Activated naive CD8-positive, alpha-beta T cell treated with anti-CD3 and anti-CD28 coated beads, Interleukin-2, amount 50 U/mL, for 16 hours (primary cell): ENCODE data around the gene OXSR1.
"Not testable (repeated sequence)": the region's sequence is repeated elsewhere in the genome, so short reads cannot be mapped to it uniquely, and the experiment has no call there.

Experiments used
- DNase-seq: peaks from one replicate; pipeline ENCODE4 v3.0.0-alpha.2; 2020; ENCODE audit warnings: low read depth, low spot score

OXSR1 gene

GRCh38 chr3:38127611-38128302 lies 37.6 kb upstream of the OXSR1 start:
- no peak for DNase-seq

- DNase-seq: no peak
Measured at GRCh38 chr3:38128303-38128655, 37.1 kb upstream of the OXSR1 start.

- no peak for DNase-seq
Measured at GRCh38 chr3:38129058-38129457, 36.3 kb upstream of the OXSR1 start.

DNA sequence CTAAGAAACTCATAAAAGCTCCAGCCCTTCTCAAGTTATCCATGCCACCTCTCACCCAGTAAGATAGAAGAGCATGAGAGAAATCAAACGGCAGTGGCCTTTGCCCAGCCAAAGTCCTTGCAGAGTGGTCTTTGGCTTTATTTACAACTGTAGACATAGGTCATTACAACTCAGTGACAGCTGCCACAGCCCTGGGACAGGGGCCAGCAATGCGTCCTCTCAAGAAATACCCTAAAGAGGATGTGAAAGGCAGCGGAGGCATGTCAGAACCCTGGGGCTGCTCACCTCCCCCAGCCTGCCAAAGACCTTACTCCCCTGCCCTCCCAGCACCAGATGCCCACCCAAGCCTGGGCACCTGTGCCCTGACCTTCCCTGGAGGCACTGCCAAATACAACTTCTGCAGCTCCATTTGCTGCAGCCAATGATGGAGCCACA lies 34.7 kb upstream of the OXSR1 start:
- DNase-seq: no peak

- DNase-seq: no peak
Measured at GRCh38 chr3:38131621-38132369, 33.5 kb upstream of the OXSR1 start.

DNA sequence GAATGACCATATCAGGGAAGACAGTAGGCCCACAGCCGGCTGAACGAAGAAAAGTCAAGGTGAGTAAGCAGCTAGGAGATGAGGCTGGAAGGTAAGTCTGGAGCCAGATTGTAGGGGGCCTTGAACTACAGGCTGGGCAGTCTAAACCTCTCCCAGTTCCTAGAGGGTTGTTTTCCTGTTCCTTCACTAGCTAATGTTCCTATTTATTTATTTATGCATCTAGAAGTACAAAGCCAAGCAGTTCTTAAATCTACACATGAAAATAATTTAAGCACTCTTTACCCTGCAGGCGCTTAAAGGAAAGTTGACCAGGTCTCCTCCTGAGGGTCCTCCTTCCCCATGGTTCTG lies 32.2 kb upstream of the OXSR1 start:
- DNase-seq: no peak

DNA sequence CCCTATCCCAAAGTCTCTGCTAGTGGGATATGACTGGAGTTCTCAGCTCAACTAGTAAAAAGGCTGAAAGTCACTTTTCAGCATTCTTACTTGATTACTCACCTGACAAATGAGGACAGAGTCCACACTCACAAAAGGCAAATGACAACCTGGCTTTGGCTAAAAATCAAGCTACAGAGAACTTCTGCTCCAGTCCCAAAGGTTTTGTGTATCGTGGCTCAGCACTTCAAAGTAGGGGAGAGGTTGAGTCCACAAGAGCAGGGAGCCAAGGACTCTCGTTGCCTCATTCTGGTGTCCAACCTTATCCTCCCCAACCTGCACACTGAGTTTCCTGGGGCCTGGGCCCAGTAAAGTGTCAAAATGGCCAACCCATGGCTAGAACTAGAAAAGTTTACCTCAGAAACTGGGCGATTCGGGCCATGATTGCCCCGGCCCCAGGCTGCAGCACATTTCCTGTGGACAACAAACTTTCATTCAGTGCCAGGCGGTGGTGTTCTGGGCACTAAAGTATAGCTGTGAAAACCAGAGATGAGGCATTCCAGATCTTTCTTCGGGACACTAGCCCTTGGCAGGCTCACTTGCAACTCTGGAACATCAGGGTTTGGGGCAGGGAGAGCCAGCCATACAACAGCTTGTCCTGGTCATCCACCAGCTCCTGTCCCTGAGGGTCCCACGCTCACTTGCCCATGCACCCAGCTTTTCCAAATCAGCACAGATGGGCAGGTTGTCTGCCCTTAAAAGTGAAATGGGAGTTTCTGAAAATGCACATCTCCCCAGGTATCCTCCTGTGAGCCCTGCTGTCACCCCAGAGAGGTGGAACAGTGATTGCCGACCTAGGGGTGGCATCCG lies 31.6 kb upstream of the OXSR1 start:
- no peak for DNase-seq

GRCh38 chr3:38134517-38135143 lies 30.7 kb upstream of the OXSR1 start:
- DNase-seq: not testable (repeated sequence)

DNA sequence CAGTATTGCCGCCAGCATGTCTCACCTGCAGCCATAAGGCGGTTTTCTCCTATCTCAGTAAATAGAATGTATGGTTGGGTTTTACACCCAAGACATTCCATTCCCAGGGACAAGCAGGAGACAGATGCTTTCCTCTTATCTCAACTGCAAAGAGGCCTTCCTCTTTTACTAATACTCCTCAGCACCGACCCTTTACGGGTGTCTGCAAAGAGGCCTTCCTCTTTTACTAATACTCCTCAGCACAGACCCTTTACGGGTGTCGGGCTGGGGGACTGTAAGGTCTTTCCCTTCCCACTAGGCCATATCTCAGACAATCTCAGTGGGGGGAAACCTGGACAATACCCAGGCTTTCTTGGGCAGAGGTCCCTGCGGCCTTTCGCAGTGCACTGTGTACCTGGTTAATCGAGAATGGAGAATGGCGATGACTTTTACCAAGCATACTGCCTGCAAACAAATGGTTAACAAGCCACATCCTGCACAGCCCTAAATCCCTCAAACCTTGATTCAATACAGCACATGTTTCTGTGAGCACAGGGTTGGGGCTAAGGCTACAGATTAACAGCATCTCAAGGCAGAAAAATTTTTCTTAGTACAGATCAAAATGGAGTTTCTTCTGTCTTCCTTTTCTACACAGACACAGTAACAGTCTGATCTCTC lies 29.6 kb upstream of the OXSR1 start:
- DNase-seq: not testable (repeated sequence)

- DNase-seq: no peak
Measured at GRCh38 chr3:38136393-38136776, 29.0 kb upstream of the OXSR1 start.

GRCh38 chr3:38136777-38137614 lies 28.3 kb upstream of the OXSR1 start, which contains the start of gene ACAA1:
ACAA1 (minus strand) TSS chr3:38137127; CDS start chr3:38137035, 92 bp downstream.
- peak; percentile 99 for DNase-seq

- DNase-seq: no peak
Measured at GRCh38 chr3:38137615-38138348, 27.6 kb upstream of the OXSR1 start.

DNA sequence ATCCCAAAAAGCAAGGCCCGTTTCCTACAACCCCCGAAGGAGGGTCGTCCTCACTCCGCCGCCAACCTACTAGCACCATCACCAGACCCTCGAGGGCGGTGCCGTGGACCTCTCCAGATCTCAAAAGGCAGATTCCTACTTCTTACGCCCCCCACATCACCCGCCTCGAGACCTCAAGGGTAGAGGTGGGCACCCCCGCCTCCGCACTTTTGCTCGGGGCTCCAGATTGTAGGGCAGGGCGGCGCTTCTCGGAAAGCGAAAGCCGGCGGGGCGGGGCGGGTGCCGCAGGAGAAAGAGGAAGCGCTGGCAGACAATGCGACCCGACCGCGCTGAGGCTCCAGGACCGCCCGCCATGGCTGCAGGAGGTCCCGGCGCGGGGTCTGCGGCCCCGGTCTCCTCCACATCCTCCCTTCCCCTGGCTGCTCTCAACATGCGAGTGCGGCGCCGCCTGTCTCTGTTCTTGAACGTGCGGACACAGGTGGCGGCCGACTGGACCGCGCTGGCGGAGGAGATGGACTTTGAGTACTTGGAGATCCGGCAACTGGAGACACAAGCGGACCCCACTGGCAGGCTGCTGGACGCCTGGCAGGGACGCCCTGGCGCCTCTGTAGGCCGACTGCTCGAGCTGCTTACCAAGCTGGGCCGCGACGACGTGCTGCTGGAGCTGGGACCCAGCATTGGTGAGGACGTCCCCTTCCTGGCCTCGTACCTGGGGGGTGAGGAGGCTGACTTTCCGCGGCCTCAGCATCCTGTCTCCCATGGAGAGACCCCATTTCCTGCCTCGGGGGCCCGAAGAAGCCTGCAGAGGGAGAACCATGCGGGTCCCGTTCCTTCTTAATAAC lies 26.8 kb upstream of the OXSR1 start, which contains the start of gene MYD88:
Gene MYD88, plus strand, starts transcription at position 313 of the 842 bp plus-strand sequence. Its CDS starts 40 bp downstream, at position 353.
- peak; percentile 72 for DNase-seq

DNA sequence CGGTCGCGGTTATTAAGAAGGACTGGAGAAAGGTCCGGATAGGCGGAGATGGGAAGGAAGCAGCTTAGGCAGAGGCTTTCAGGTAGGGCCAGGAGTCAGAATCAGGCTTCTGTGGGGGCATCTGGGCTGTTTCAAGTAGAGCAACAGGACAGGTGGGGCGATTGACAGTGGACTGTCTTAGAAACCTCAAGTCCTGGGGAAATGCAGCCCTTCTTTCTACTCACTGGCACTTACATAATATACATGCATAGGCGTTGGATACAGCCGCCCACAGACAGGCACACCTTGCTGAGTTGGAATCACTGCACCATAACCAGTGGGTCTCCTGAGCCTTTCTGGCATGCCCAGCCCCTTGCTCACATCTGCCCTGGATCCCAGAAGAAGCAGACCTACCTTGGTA lies 26.1 kb upstream of the OXSR1 start:
- DNase-seq: no peak

GRCh38 chr3:38139652-38140051 lies 25.7 kb upstream of the OXSR1 start:
- no peak for DNase-seq

- DNase-seq: no peak
Measured at GRCh38 chr3:38140326-38141172, 24.8 kb upstream of the OXSR1 start.

DNA sequence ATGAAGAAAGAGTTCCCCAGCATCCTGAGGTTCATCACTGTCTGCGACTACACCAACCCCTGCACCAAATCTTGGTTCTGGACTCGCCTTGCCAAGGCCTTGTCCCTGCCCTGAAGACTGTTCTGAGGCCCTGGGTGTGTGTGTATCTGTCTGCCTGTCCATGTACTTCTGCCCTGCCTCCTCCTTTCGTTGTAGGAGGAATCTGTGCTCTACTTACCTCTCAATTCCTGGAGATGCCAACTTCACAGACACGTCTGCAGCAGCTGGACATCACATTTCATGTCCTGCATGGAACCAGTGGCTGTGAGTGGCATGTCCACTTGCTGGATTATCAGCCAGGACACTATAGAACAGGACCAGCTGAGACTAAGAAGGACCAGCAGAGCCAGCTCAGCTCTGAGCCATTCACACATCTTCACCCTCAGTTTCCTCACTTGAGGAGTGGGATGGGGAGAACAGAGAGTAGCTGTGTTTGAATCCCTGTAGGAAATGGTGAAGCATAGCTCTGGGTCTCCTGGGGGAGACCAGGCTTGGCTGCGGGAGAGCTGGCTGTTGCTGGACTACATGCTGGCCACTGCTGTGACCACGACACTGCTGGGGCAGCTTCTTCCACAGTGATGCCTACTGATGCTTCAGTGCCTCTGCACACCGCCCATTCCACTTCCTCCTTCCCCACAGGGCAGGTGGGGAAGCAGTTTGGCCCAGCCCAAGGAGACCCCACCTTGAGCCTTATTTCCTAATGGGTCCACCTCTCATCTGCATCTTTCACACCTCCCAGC lies 24.0 kb upstream of the OXSR1 start:
- DNase-seq: no peak
